CD4-positive, alpha-beta T cell treated with Interleukin-21 for 1 hour (primary cell): ENCODE measurements around the gene KSR2.
"Not testable (repeated sequence)": the region's sequence is repeated elsewhere in the genome, so short reads cannot be mapped to it uniquely, and the experiment has no call there.

Experiments used
- DNase-seq: peaks from one replicate; pipeline ENCODE4 v3.0.0-alpha.2; 2020

Gene KSR2

GRCh38 chr12:117889098-117889497 is 79.7 kb downstream of the KSR2 start:
- DNase-seq, result no peak

DNA sequence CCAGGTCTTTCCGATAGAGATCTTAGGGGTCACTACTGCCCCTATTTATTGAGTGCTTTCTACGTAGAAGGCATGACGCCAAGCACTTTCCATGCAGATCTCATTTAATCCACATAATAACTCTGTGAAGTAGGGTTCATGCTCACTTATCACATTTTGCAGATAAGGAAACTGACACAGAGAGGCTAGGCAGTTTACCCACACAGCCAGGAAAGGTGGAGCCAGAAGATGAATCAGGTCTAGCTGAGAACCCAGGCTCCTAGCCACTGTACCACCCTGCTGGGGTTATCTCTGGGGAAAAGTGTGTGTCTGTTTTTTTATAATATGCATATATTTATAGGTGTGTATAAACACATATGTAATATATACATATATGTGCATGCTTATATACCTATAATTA is 83.6 kb downstream of the KSR2 start:
- DNase-seq, result no peak

- DNase-seq, result no peak
Observed at GRCh38 chr12:117884161-117884560, 84.6 kb downstream of the KSR2 start.

DNA sequence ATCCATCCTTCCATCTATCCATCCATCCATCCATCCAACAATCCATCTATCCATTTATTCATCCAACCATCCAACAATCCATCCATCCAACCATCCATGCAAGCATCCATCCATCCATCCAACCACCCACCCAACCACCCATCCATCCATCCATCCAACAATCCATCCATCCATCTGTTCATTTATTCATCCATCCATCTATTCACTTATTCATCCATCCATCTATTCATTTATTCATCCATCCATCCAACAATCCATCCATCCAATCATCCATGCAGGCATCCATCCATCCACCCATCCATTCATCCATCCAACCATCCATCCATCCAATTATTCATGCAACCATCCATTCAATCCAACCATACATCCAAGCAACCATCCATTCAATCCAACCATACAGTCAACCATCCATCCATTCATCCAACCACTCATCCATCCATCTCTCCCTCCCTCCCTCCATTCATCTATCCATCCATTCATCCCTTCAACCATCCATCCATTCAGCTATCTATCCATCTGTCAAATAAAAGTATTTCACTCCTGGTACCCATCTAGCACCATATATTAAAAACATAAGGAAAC is 86.1 kb downstream of the KSR2 start:
- DNase-seq, result no peak

GRCh38 chr12:117882181-117882580 is 86.6 kb downstream of the KSR2 start:
- no peak for DNase-seq

DNA sequence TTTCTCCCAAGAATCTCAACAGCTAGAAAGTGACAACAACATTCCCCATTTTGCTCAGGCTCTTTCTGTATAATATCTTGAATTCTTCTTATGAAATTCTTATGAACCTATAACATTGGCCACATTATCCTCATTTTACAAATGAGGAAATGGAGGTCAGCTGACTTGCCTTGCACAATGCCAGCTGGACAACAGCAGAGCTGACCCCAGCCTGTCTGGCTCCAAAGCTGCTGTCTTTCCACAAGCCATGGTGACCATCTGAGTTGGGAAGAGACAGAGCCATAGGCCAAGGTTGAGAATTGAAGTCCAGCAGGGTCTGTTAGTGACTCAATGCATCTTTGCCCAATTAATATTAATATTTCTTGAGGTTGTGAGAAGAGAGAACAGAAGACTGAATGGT is 87.3 kb downstream of the KSR2 start:
- DNase-seq, result no peak

- no peak for DNase-seq
Observed at GRCh38 chr12:117878605-117879004, 90.2 kb downstream of the KSR2 start.

- DNase-seq, result no peak
Observed at GRCh38 chr12:117876436-117876816, 92.4 kb downstream of the KSR2 start.

GRCh38 chr12:117875744-117876435 is 92.9 kb downstream of the KSR2 start:
- DNase-seq, result peak; percentile 48

DNA sequence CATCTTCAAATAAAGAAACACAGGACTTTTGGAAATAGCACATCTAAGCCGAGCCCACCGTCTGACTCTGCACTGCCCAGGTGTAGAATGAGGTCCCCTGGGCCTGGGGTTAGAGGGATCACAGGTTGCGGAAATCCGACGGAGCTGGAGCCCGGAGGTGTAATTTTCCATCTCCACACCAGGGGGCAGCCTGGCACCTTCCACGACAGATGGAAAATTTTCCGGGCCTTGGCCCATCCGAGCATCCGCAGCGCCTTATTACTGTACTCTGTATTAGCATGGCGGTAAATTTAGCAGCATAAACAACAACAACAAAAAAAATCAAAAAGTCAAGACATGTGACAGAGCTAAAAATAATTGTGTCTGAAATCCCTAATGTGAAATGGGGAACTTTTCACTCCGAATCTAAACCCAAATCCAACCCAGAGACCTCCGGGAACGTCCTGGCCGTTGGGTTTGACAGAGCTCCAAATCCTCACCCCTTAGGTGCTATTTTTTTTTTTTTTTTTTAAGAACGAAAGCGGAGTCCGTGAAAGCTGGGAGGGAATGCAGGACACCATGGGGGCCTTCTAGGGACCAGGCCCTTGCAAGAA is 93.9 kb downstream of the KSR2 start:
- peak; percentile 62 for DNase-seq

DNA sequence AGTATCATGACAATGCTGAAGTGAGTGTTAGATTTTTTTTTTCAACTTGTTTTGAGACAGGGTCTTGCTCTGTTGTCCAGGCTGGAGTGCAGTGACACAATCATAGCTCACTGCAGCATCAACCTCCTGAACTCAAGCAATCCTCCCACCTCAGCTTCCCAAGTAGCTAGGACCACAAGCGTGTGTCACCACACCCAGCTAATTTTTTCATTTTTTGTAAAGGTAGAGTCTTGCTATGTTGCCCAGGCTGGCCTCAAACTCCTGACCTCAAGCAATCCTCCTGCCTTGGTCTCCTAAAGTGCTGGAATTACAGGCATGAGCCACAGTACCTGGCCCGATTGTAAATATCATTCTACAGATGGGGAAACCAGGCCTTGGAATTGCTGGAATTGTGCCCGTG is 94.6 kb downstream of the KSR2 start:
- not testable (repeated sequence) for DNase-seq

DNA sequence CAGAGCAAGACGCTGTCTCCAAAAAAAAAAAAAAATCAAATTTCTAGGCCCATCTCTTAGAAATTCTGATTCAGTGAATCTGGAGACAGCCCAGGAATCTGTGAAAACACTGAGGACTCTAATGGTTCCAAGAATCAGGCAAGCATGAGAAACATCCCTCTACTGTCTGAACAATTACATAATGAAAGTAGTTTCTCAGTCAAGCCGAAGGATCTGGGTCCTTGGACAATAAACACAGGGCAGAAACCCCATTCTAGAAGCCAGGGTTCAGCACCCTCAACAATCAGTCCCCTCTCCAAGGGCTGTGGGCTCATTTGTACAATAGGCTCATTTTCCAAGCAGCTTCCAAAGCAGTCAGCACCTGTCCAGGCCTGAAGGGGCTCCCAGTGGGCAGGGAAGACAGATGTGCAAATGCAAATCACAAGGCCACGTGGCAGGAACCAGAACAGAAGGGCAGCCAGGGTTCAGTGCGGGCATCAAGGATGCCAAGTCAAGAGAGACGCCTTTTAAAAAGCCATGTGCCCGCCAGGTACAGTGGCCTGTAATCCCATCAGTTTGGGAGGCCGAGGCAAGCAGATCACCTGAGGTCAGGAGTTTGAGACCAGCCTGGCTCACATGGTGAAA is 96.1 kb downstream of the KSR2 start:
- DNase-seq, result no peak

DNA sequence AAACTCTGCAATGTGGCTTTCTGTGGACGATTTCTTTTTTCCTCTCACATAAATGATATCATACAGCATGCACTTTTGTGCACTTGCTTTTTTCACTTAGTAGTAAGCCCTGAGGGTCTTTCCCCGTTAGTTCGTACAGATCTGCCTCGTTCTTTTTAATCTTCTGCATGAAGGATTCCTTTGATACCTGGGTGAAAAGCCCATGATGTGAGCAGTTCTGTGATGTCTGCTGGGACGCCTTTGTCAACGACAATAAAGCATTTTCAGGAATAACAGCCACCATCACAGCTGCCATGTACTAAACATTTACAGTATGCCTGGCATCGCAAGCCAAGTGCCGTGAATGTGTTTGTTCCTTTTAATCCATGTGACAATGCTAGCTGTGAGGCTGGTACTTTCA is 99.2 kb downstream of the KSR2 start:
- DNase-seq, result no peak

DNA sequence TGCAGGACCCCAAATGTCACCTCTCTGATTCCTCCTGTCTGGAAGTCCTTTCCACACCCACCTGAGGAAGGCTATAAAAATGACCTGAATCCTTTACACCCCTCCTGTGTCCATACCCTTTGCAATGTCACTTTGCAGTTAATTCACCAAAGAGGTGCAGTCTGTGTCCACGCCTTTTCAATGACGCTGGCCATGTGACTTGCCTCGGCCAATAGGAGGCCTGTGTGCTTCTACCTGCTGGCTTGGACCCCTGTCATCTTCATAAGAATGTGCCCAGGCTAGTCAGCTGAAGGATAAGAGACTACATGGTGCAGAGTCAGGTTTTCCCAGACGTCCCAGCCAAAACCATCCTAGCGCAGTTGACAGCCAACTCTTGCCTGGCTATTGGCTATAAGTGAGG is 101.4 kb downstream of the KSR2 start:
- DNase-seq, result no peak

DNA sequence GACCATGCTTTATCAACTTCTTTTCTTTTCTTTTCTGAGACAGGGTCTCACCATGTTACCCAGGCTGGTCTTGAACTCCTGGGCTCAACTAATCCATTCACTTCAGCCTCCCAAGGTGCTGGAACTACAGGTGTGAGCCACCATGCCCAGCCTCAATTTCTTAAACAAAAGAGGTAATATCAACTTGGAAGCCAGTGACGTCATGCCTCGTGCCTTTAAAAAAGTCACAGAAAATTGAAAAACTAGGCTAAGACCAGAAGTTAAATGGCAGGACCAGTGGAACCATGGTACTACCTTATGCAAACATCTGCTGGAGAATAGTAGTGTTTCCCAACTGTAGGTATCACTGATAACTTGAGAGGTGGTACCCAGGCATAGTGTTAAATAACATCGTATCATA is 103.3 kb downstream of the KSR2 start:
- no peak for DNase-seq

DNA sequence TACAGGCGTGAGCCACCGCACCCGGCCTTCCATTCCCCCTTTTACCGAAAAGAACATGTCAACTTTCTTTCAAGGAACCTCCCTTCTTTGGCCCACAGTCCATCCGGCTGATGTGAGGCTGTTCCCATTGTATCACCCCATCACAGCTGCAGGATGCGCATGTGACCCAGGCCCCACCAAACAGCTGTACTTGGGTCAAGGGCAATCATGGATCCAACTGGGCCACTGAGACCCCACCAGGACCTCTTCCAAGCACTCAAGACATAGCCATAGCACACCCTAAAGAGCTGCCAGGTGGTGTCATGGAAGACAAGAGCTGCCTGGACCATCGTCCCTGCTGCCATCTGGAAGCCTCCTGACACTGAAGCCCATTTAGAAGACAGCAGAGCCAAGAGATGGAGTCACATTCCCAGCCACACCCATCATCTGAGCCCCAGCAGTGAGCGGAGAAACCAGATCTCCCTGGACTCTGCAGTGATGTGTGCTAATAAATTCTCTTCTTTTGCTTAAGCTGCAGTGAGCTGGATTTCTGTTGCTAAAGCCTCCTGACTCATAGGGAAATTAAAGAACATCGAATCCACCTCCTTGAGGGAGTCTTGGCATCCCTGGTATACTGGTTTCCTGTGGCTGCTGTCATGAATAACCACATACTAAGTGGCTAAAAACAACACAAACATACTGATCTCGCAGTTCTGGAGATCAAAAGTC is 105.6 kb downstream of the KSR2 start:
- DNase-seq, result no peak

GRCh38 chr12:117861691-117862090 is 107.1 kb downstream of the KSR2 start:
- DNase-seq, result no peak

- not testable (repeated sequence) for DNase-seq
Observed at GRCh38 chr12:117860787-117861290, 108.0 kb downstream of the KSR2 start.

- DNase-seq, result no peak
Observed at GRCh38 chr12:117860111-117860510, 108.7 kb downstream of the KSR2 start.

- peak; percentile 49 for DNase-seq
Observed at GRCh38 chr12:117857632-117858612, 110.9 kb downstream of the KSR2 start.

- not testable (repeated sequence) for DNase-seq
Observed at GRCh38 chr12:117857139-117857538, 111.7 kb downstream of the KSR2 start.

- DNase-seq, result no peak
Observed at GRCh38 chr12:117855165-117855564, 113.6 kb downstream of the KSR2 start.
